LNCAP (cell line): Measurements from ENCODE around the gene FRMD6.

ENCODE experiments used
- TF ChIP-seq, protein P1 (sequence below): fragments of 450-650 bp; IDR thresholded peaks from 2 replicates; pipeline ENCODE4 v1.5.1; 2017; ENCODE audit warnings: mild to moderate bottlenecking

FRMD6 gene

GRCh38 chr14:51726166-51726899 lies 74.6 kb downstream of the FRMD6 start:
- TF ChIP-seq, protein P1, sequence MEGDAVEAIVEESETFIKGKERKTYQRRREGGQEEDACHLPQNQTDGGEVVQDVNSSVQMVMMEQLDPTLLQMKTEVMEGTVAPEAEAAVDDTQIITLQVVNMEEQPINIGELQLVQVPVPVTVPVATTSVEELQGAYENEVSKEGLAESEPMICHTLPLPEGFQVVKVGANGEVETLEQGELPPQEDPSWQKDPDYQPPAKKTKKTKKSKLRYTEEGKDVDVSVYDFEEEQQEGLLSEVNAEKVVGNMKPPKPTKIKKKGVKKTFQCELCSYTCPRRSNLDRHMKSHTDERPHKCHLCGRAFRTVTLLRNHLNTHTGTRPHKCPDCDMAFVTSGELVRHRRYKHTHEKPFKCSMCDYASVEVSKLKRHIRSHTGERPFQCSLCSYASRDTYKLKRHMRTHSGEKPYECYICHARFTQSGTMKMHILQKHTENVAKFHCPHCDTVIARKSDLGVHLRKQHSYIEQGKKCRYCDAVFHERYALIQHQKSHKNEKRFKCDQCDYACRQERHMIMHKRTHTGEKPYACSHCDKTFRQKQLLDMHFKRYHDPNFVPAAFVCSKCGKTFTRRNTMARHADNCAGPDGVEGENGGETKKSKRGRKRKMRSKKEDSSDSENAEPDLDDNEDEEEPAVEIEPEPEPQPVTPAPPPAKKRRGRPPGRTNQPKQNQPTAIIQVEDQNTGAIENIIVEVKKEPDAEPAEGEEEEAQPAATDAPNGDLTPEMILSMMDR, result no peak

DNA sequence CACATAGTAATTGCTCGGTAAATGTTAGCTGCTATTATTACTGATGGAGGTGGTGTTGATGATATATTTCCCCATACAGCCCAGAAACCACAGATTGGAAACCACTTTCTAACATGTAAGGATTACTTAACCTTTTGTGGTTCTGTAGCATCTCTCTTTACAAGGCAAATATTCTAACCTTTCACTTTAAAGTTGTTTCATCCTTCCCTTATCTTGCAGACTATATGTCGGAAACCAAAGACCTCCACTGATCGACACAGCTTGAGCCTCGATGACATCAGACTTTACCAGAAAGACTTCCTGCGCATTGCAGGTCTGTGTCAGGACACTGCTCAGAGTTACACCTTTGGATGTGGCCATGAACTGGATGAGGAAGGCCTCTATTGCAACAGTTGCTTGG lies 75.8 kb downstream of the FRMD6 start:
- TF ChIP-seq, protein P1, result no peak

GRCh38 chr14:51730098-51730497 lies 78.4 kb downstream of the FRMD6 start:
- TF ChIP-seq, protein P1, result no peak

GRCh38 chr14:51730684-51731083 lies 79.0 kb downstream of the FRMD6 start:
- TF ChIP-seq, protein P1, result no peak

DNA sequence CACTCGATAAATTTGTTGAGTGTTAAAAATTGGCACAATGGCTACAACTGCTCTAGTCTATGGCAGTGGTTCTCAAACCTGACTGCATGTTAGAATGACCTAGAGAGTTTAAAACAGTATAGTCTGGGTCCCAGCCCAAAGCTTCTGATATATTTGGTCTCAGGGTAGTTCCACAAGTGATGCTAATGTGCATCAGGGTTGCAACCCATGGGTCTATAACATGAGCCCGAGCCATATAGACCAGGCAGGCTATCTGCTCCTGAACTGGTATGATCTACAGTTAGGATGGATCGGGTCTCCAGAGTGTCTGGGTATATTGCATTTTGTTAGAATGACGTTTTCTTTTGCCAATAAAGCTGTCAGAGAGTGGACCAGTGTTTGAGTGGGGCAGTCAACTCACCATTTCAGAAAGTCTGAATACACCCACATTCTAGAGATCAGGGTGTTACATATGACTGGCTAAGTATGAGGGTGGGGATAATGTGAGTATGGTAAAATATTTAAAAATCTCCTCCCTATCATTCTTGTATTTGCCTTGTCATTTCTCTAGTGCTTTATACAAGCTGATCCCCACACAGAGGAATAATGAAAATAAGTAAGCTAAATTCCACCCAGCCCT lies 80.9 kb downstream of the FRMD6 start:
- TF ChIP-seq, protein P1, result no peak

DNA sequence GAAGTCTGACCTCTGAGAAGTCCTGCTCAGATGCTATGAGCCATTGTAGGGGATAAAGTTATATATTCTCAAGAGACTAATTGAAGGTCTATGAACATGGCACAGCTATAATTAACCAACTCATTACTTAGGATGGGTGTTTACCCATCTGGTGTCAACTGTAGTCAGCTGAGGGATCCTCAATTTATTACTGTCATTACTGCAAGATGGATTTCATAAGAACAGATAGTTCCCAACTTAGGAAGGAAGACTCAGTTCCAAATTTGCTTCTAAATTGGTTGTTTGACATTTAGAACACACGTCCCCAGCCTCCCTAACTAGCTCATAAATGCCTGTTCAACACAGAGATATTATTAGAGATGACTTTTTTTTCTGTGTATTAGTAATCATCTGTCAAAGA lies 81.4 kb downstream of the FRMD6 start:
- TF ChIP-seq, protein P1, result no peak

- TF ChIP-seq, protein P1, result no peak
Measured at GRCh38 chr14:51735851-51736250, 84.1 kb downstream of the FRMD6 start.
